GM19043 (cell line): Measurements from ENCODE around the gene ZNF280D.

Experiments used
- ATAC-seq: cut with Tn5 transposase; IDR thresholded peaks from one replicate; pipeline ENCODE4 v1.9.1; 2021; ENCODE audit warnings: low read depth; ENCODE audit not compliant: unreplicated experiment

Gene ZNF280D

GRCh38 chr15:56752986-56753385 is 19.7 kb upstream of the ZNF280D start:
- ATAC-seq: no peak

GRCh38 chr15:56749982-56750381 is 16.7 kb upstream of the ZNF280D start:
- no peak for ATAC-seq

- ATAC-seq: no peak
These were observed 11.7 kb upstream of the ZNF280D start for GRCh38 chr15:56744701-56745683.

GRCh38 chr15:56741541-56741940 is 8.2 kb upstream of the ZNF280D start:
- no peak for ATAC-seq

GRCh38 chr15:56739964-56740640 is 6.8 kb upstream of the ZNF280D start:
- no peak for ATAC-seq

- ATAC-seq: no peak
These were observed 6.2 kb upstream of the ZNF280D start for GRCh38 chr15:56739474-56739873.

- no peak for ATAC-seq
These were observed 4.5 kb upstream of the ZNF280D start for GRCh38 chr15:56737791-56738190.

- no peak for ATAC-seq
These were observed 3.8 kb upstream of the ZNF280D start for GRCh38 chr15:56736881-56737707.

GRCh38 chr15:56736308-56736707 is 3.0 kb upstream of the ZNF280D start:
- ATAC-seq: no peak

GRCh38 chr15:56735589-56735988 is 2.3 kb upstream of the ZNF280D start:
- ATAC-seq: no peak

- no peak for ATAC-seq
These were observed 815 bp upstream of the ZNF280D start for GRCh38 chr15:56734013-56734635.

- no peak for ATAC-seq
These were observed 498 bp downstream of the ZNF280D start for GRCh38 chr15:56732886-56733135.

GRCh38 chr15:56732135-56732885 is 999 bp downstream of the ZNF280D start:
- ATAC-seq: no peak

- ATAC-seq: no peak
These were observed 1.8 kb downstream of the ZNF280D start for GRCh38 chr15:56731548-56731947.

- ATAC-seq: no peak
These were observed 3.7 kb downstream of the ZNF280D start for GRCh38 chr15:56729561-56729960.

- no peak for ATAC-seq
These were observed 7.9 kb downstream of the ZNF280D start for GRCh38 chr15:56725386-56725785.

- no peak for ATAC-seq
These were observed 9.1 kb downstream of the ZNF280D start for GRCh38 chr15:56724232-56724631.

GRCh38 chr15:56723787-56724186 is 9.5 kb downstream of the ZNF280D start:
- no peak for ATAC-seq

- no peak for ATAC-seq
These were observed 13.3 kb downstream of the ZNF280D start for GRCh38 chr15:56719774-56720555.
